ENCODE measurements around the gene RPS21. TPM values are rescaled to one million over a fixed set of nuclear protein-coding genes. Genes with fewer than 3 reads are reported as not detected.

The RPS21 gene
- total RNA-seq, 1 experiment from 2014 or later, result 2,488 TPM

DNA sequence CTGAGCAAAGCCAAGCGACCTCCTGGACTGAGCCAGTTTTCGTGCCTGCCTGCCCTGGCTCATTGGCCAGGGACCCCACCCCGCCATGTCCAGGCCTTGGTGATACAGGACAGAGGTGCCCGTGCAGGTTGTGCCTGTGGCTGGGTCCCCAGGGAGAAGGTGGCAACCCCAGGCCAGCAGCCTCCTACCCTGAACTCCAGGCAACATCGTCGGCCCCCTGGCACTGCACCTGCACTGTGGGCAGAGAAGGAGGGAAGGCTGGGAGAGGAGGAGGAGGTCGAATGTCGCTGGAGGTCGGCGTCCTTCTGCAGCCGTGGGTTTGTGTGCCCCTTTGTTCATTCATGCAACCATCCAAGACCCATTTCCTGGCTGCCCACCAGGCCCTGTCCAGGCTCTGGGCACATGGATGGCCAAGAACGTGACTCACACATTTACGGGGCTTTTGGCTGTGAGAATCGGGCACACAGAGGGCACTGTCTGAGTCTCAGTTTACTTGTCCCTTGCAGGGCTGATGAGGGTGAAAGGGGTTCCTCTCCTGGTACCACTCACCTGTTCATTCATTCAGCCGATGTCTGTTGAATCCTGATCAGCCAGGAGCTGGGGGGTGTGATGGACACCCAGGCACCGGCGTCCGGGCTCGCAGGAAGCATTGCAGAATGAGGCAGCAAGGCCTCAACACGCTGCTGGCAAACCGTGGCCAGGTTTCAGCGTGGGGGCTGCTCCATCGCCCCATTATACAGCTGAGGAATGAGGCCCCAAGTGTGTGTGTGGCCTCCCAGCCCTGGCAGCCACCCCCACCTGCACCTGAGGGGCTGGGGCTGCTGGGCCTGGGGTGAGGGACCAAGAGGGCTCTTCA lies 42.8 kb downstream of the RPS21 start:
- H3K27ac ChIP-seq (ENCODE audit: low read depth, low read length), result no peak overlapping the region
- no peaks in the 10 kb centered on the region for H3K79me2 ChIP-seq (ENCODE audit: insufficient read depth, low read length)
- DNase-seq (ENCODE audit: low read depth, low spot score), result no peak
- H3K9me2 ChIP-seq (ENCODE audit: insufficient read depth), result no peaks in the 10 kb centered on the region
- no peaks in the 10 kb centered on the region for H4K20me1 ChIP-seq (ENCODE audit: insufficient read depth)
- no peak overlapping the region for H3K9ac ChIP-seq (ENCODE audit: low read length)
- H3K9me3 ChIP-seq (ENCODE audit: control insufficient read depth in 1 of 2, insufficient read depth in 1 of 2, low read depth in 1 of 2, low read length in 2 of 2), result no peaks in the 10 kb centered on the region
- no peak overlapping the region for H3K4me3 ChIP-seq (replicated peaks in 1 of 2; ENCODE audit: low read depth in 1 of 2, low read length in 2 of 2)
- no peak for ATAC-seq
- H3K27me3 ChIP-seq (ENCODE audit: insufficient read depth, low read length), result no peaks in the 10 kb centered on the region
- POLR2A ChIA-PET, result no interaction called here
- RAD21 ChIA-PET (ENCODE audit: low non-redundant PET in 1 of 2, low total read pairs in 2 of 2, uncharacterized antibody in 2 of 2, unreplicated experiment in 2 of 2), result no interaction called here
- no peak overlapping the region for H3K4me2 ChIP-seq (ENCODE audit: low read length)
- CTCF ChIA-PET, result no interaction called here
- no peak for TF ChIP-seq CBX3 (IDR thresholded peaks at IDR 0.05; ENCODE audit: low read depth)
- no peak for TF ChIP-seq JUND (IDR thresholded peaks at IDR 0.05)
- peaks cover 29 to 32% of the 10 kb centered on the region in 2 experiments for H3K4me1 ChIP-seq (ENCODE audit: control insufficient read depth in 1 of 2, insufficient read depth in 2 of 2, low read length in 2 of 2)
- BruUV-seq (replicated peaks), result no TSS peak
- no peak overlapping the region for H2AFZ ChIP-seq (ENCODE audit: low read depth, low read length, poor library complexity, severe bottlenecking)
- no peaks in the 10 kb centered on the region for H3K36me3 ChIP-seq (ENCODE audit: control insufficient read depth in 1 of 2, insufficient read depth in 2 of 2, low read length in 2 of 2)
- intact Hi-C loops (cut with micrococcal nuclease), result no loop called here

DNA sequence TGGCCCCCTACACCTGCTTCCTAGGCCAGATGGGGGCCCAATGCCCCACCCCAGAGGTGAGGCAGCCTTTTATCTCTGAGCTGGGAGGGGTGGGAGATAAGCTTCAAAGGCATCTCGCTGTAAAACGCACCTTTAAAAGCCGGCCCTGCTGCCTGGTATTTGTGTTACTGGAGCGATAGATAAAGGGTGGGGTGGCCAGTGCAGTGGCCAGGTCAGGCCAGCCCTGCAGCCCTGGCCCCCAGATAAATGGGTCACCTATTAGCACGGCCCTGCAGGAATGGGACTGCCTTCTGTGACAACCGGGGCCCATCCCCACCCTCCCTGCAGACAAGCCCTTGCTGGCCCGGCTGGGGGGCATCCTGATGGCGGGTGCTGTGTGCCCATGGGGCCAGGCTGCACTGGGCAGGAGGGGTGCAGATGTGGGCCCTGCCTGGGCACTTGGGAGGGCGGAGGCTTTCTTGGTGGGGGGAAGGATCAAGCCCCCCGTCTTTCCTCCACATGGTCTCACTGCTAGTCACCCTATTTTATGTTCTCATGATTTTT lies 43.5 kb downstream of the RPS21 start:
- H3K27me3 ChIP-seq (ENCODE audit: insufficient read depth, low read length), result no peaks in the 10 kb centered on the region
- peaks cover 29 to 32% of the 10 kb centered on the region in 2 experiments for H3K4me1 ChIP-seq (ENCODE audit: control insufficient read depth in 1 of 2, insufficient read depth in 2 of 2, low read length in 2 of 2)
- no peaks in the 10 kb centered on the region for H3K79me2 ChIP-seq (ENCODE audit: insufficient read depth, low read length)
- ATAC-seq (no peak), DNase-seq (ENCODE audit: low read depth, low spot score) (no peak)
- intact Hi-C loops (cut with micrococcal nuclease), result no loop called here
- H3K9me2 ChIP-seq (ENCODE audit: insufficient read depth), result no peaks in the 10 kb centered on the region
- H4K20me1 ChIP-seq (ENCODE audit: insufficient read depth), result no peaks in the 10 kb centered on the region
- no peaks in the 10 kb centered on the region for H3K36me3 ChIP-seq (ENCODE audit: control insufficient read depth in 1 of 2, insufficient read depth in 2 of 2, low read length in 2 of 2)
- H3K27ac ChIP-seq (ENCODE audit: low read depth, low read length), result no peak overlapping the region
- no peak overlapping the region for H2AFZ ChIP-seq (ENCODE audit: low read depth, low read length, poor library complexity, severe bottlenecking)
- no peak overlapping the region for H3K9ac ChIP-seq (ENCODE audit: low read length)
- no TSS peak for BruUV-seq (replicated peaks)
- RAD21 ChIA-PET (ENCODE audit: low non-redundant PET in 1 of 2, low total read pairs in 2 of 2, uncharacterized antibody in 2 of 2, unreplicated experiment in 2 of 2), result no interaction called here
- no peaks in the 10 kb centered on the region for H3K9me3 ChIP-seq (ENCODE audit: control insufficient read depth in 1 of 2, insufficient read depth in 1 of 2, low read depth in 1 of 2, low read length in 2 of 2)
- no peak overlapping the region for H3K4me2 ChIP-seq (ENCODE audit: low read length)
- CTCF ChIA-PET, result no interaction called here
- H3K4me3 ChIP-seq (replicated peaks in 1 of 2; ENCODE audit: low read depth in 1 of 2, low read length in 2 of 2), result no peak overlapping the region
- POLR2A ChIA-PET, result no interaction called here
- no peak for TF ChIP-seq ZNF274 (IDR thresholded peaks at IDR 0.05; ENCODE audit: low read depth, low read length)
- TF ChIP-seq CTCF (IDR thresholded peaks at IDR 0.05 in 2 of 3, conservative IDR thresholded peaks at IDR 0.05 in 1 of 3; ENCODE audit: borderline replicate concordance in 1 of 3, insufficient read depth in 1 of 3, low read depth in 2 of 3, low read length in 2 of 3), result no peak
- no peak for TF ChIP-seq SRF (IDR thresholded peaks at IDR 0.05; ENCODE audit: low read depth)
- no peak for TF ChIP-seq CEBPB (IDR thresholded peaks at IDR 0.05; ENCODE audit: low read depth)
- TF ChIP-seq ZFX (IDR thresholded peaks at IDR 0.05), result no peak
- no peak for TF ChIP-seq ELF1 (IDR thresholded peaks at IDR 0.05; ENCODE audit: borderline replicate concordance, low read depth)
- no peak for TF ChIP-seq SP1 (IDR thresholded peaks at IDR 0.05; ENCODE audit: low read depth)
- no peak for TF ChIP-seq EZH2 (IDR thresholded peaks at IDR 0.05)
- TF ChIP-seq, protein P1, sequence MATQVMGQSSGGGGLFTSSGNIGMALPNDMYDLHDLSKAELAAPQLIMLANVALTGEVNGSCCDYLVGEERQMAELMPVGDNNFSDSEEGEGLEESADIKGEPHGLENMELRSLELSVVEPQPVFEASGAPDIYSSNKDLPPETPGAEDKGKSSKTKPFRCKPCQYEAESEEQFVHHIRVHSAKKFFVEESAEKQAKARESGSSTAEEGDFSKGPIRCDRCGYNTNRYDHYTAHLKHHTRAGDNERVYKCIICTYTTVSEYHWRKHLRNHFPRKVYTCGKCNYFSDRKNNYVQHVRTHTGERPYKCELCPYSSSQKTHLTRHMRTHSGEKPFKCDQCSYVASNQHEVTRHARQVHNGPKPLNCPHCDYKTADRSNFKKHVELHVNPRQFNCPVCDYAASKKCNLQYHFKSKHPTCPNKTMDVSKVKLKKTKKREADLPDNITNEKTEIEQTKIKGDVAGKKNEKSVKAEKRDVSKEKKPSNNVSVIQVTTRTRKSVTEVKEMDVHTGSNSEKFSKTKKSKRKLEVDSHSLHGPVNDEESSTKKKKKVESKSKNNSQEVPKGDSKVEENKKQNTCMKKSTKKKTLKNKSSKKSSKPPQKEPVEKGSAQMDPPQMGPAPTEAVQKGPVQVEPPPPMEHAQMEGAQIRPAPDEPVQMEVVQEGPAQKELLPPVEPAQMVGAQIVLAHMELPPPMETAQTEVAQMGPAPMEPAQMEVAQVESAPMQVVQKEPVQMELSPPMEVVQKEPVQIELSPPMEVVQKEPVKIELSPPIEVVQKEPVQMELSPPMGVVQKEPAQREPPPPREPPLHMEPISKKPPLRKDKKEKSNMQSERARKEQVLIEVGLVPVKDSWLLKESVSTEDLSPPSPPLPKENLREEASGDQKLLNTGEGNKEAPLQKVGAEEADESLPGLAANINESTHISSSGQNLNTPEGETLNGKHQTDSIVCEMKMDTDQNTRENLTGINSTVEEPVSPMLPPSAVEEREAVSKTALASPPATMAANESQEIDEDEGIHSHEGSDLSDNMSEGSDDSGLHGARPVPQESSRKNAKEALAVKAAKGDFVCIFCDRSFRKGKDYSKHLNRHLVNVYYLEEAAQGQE (IDR thresholded peaks at IDR 0.05; ENCODE audit: low read depth), result no peak
- no peak for TF ChIP-seq MAX (IDR thresholded peaks at IDR 0.05)

Data from HCT116 (cell line).